Liver (tissue), 9 donors: ENCODE measurements around the gene FREM1. TPM values are rescaled to one million over a fixed set of nuclear protein-coding genes. Genes with fewer than 3 reads are reported as not detected.

Experiments used
- DNase-seq: peaks from one replicate; pipeline ENCODE4 v3.0.0-alpha.2; 2017; ENCODE audit warnings: low spot score
- H3K27ac ChIP-seq, 2 donors: one replicate each; pipeline ENCODE4 v1.7.0; 2013; ENCODE audit warnings: inconsistent platforms in 2 of 2, low read length in 2 of 2, control low read depth in 1 of 2, low read depth in 1 of 2, mild to moderate bottlenecking in 1 of 2
- H3K27me3 ChIP-seq, 4 donors: one replicate each; pipeline versions ENCODE4 v1.6.1 to v1.7.0; 2013; ENCODE audit warnings: low read length in 3 of 4, inconsistent platforms in 1 of 4, mild to moderate bottlenecking in 1 of 4, moderate library complexity in 1 of 4; ENCODE audit not compliant: control insufficient read depth in 4 of 4, insufficient read depth in 4 of 4
- H3K36me3 ChIP-seq, 4 donors: one replicate each; pipeline versions ENCODE4 v1.6.1 to v1.7.0; 2013; ENCODE audit warnings: low read length in 3 of 4, mild to moderate bottlenecking in 3 of 4, low read depth in 1 of 4, moderate library complexity in 1 of 4; ENCODE audit not compliant: control insufficient read depth in 4 of 4, insufficient read depth in 3 of 4
- H3K4me1 ChIP-seq, 4 donors: one replicate each; pipeline versions ENCODE4 v1.6.1 to v1.7.0; 2013; ENCODE audit warnings: low read length in 3 of 4, mild to moderate bottlenecking in 3 of 4, moderate library complexity in 1 of 4; ENCODE audit not compliant: control insufficient read depth in 4 of 4, insufficient read depth in 4 of 4
- H3K4me3 ChIP-seq, 3 donors: one replicate each; pipeline versions ENCODE4 v1.6.1 to v1.7.0; 2013; ENCODE audit warnings: low read length in 3 of 3, control low read depth in 1 of 3, low read depth in 1 of 3, mild to moderate bottlenecking in 1 of 3
- H3K9ac ChIP-seq, 2 donors: one replicate each; pipeline ENCODE4 v1.7.0; 2013; ENCODE audit warnings: low read length in 2 of 2, mild to moderate bottlenecking in 2 of 2, moderate library complexity in 2 of 2, control low read depth in 1 of 2, low read depth in 1 of 2
- H3K9me3 ChIP-seq, 4 donors: one replicate each; pipeline versions ENCODE4 v1.6.1 to v1.7.0; 2013; ENCODE audit warnings: low read length in 3 of 4; ENCODE audit not compliant: control insufficient read depth in 4 of 4
- EGR1 ChIP-seq, 2 donors: IDR thresholded peaks; 2 replicates each; pipeline ENCODE4 v1.6.1; 2016 to 2018; ENCODE audit warnings: antibody characterized with exemption in 2 of 2, low read depth in 2 of 2
- FOXA1 ChIP-seq: IDR thresholded peaks from 2 replicates; pipeline ENCODE4 v1.6.1; 2016; ENCODE audit warnings: antibody characterized with exemption
- FOXA2 ChIP-seq: IDR thresholded peaks from 2 replicates; pipeline ENCODE4 v1.6.1; 2016; ENCODE audit warnings: antibody characterized with exemption
- GABPA ChIP-seq, 2 donors: IDR thresholded peaks in 1 of 2; conservative IDR thresholded peaks in 1 of 2; 2 replicates each; pipeline ENCODE4 v1.6.1; 2016; ENCODE audit warnings: antibody characterized with exemption in 2 of 2, mild to moderate bottlenecking in 1 of 2, moderate library complexity in 1 of 2
- HNF4A ChIP-seq, 2 donors: conservative IDR thresholded peaks; 2 replicates each; pipeline ENCODE4 v1.6.1; 2016; ENCODE audit warnings: antibody characterized with exemption in 2 of 2, mild to moderate bottlenecking in 2 of 2
- HNF4G ChIP-seq: IDR thresholded peaks from 2 replicates; pipeline ENCODE4 v1.6.1; 2016; ENCODE audit warnings: antibody characterized with exemption
- JUND ChIP-seq, 2 donors: IDR thresholded peaks; 2 replicates each; pipeline ENCODE4 v1.6.1; 2016; ENCODE audit warnings: antibody characterized with exemption in 2 of 2
- MAX ChIP-seq: IDR thresholded peaks from 2 replicates; pipeline ENCODE4 v1.6.1; 2016; ENCODE audit warnings: antibody characterized with exemption
- RAD21 ChIP-seq, 2 donors: IDR thresholded peaks; 2 replicates each; pipeline ENCODE4 v1.6.1; 2016; ENCODE audit warnings: antibody characterized with exemption in 2 of 2, mild to moderate bottlenecking in 2 of 2
- RXRA ChIP-seq, 2 donors: IDR thresholded peaks; 2 replicates each; pipeline ENCODE4 v1.6.1; 2017 to 2018; ENCODE audit warnings: antibody characterized with exemption in 2 of 2, mild to moderate bottlenecking in 1 of 2
- SP1 ChIP-seq: IDR thresholded peaks from 2 replicates; pipeline ENCODE4 v1.6.1; 2018; ENCODE audit warnings: antibody characterized with exemption, mild to moderate bottlenecking
- TAF1 ChIP-seq: conservative IDR thresholded peaks from 2 replicates; pipeline ENCODE4 v1.6.1; 2016; ENCODE audit warnings: antibody characterized with exemption, mild to moderate bottlenecking
- YY1 ChIP-seq: IDR thresholded peaks from 2 replicates; pipeline ENCODE4 v1.6.1; 2016; ENCODE audit warnings: antibody characterized with exemption, mild to moderate bottlenecking
- ZBTB33 ChIP-seq: IDR thresholded peaks from 2 replicates; pipeline ENCODE4 v1.6.1; 2016; ENCODE audit warnings: antibody characterized with exemption
- WGBS: extraction: QIAGEN DNeasy Blood & Tissue Kit; methylation state at CpG from one replicate; pipeline ENCODE4 v1.1.7; 2013; 5-methylcytosine and 5-hydroxymethylcytosine counted together
- polyA plus RNA-seq, 2 donors: library from polyadenylated mRNA; stranded (reverse) in 1 of 2; unstranded in 1 of 2; fragments of 200-250 nt in 1 of 2; fragments of >200 nt in 1 of 2; fragmentation: Nextera tagmentation in 1 of 2; extraction: Ambion mirVana in 1 of 2; gene quantifications; one replicate each; pipeline versions ENCODE4 v1.2.1 to v1.2.3, GENCODE V29; 2013 to 2015
- total RNA-seq, 2 donors: library from RNA; depleted of rRNA; stranded (reverse); fragments of >200 nt; gene quantifications; one replicate each; pipeline ENCODE4 v1.2.3, GENCODE V29; 2014
- TF ChIP-seq, protein P1 (sequence below): IDR thresholded peaks from 2 replicates; pipeline ENCODE4 v1.6.1; 2016; ENCODE audit warnings: antibody characterized with exemption
- TF ChIP-seq, protein P2 (sequence below): IDR thresholded peaks from 2 replicates; pipeline ENCODE4 v1.6.1; 2016; ENCODE audit warnings: antibody characterized with exemption, mild to moderate bottlenecking
- donor health status: healthy.
- donor health status: healthy.
- donor health status: healthy.
- donor health status: healthy.
- donor health status: healthy.

FREM1 gene
- total and polyA plus RNA-seq, 4 donors: 0.39 to 4.7 (median 1.1) TPM

DNA sequence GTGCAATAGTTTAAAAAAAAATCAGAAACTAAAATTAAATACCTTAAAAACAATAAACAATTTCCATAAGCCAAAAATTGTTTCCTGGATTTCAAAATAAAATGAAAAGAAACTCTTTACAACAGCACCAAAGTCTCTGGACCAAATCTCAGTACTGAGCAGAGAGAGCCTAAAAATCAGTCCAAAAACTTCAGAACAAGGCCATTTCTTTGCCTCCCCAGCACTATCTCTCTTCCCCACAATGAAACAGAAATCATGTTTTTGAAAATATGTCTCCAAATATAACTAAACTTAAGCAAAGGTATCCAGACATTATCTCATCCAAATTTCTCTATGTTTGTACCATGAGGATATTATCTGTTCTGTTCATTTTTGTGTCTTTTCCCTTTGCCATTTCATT lies 1.0 kb downstream of the FREM1 start:
- no peak overlapping the region for H3K27ac ChIP-seq
- no peak for DNase-seq
- no peaks in the 10 kb centered on the region for H3K9me3 ChIP-seq
- no peaks in the 10 kb centered on the region for H3K4me1 ChIP-seq
- H3K9ac ChIP-seq: no peak overlapping the region
- H3K36me3 ChIP-seq: no peaks in the 10 kb centered on the region
- TF ChIP-seq EGR1 (IDR thresholded peaks at IDR 0.05; ENCODE audit: low read depth in 2 of 2) (no peak), TAF1 (no peak), ZBTB33 (no peak)
- TF ChIP-seq, protein P1, sequence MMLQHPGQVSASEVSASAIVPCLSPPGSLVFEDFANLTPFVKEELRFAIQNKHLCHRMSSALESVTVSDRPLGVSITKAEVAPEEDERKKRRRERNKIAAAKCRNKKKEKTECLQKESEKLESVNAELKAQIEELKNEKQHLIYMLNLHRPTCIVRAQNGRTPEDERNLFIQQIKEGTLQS: no peak
- H3K27me3 ChIP-seq: peaks cover 0 to 3% (median 0%) of the 10 kb centered on the region in 4 donors
- no peak overlapping the region for H3K4me3 ChIP-seq

GRCh38 chr9:14908295-14909180 lies 1.7 kb downstream of the FREM1 start:
- no peaks in the 10 kb centered on the region for H3K36me3 ChIP-seq
- no peak overlapping the region for H3K9ac ChIP-seq
- 46% methylated on average over 5 of the region's 5 CpGs for WGBS
- TF ChIP-seq TAF1 (no peak), FOXA1 (no peak), RXRA (IDR thresholded peaks at IDR 0.05) (no peak), YY1 (no peak), ZBTB33 (no peak), FOXA2 (no peak), MAX (no peak), SP1 (no peak), RAD21 (IDR thresholded peaks at IDR 0.05) (no peak), JUND (IDR thresholded peaks at IDR 0.05) (no peak)
- H3K9me3 ChIP-seq: no peaks in the 10 kb centered on the region
- H3K27ac ChIP-seq: no peak overlapping the region
- DNase-seq: no peak
- no peak overlapping the region for H3K4me3 ChIP-seq
- H3K27me3 ChIP-seq: peaks cover 0 to 3% (median 0%) of the 10 kb centered on the region in 4 donors
- H3K4me1 ChIP-seq: no peaks in the 10 kb centered on the region

DNA sequence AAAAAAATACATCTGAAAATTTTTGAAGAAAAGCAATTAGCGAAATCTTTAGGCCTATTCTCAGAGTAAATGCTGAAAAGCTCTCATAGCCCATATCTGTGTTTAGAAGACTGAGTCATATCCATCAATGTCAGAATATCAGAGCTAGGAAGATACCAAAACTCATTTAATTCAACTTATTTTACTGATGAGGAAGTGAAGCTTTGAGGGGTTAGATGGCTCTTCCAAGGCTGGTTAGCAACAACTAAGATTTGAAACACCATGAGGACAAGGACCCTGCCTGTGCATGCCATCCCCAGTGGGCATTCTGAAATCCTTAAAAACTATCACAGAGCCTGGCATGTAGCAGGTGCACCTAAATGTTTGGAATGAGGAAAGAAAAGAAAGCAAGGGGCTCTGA lies 2.5 kb downstream of the FREM1 start:
- no peaks in the 10 kb centered on the region for H3K9me3 ChIP-seq
- no peak overlapping the region for H3K27ac ChIP-seq
- no peak for DNase-seq
- 84% methylated on average over 1 of the region's 1 CpG for WGBS
- H3K9ac ChIP-seq: no peak overlapping the region
- no peaks in the 10 kb centered on the region for H3K36me3 ChIP-seq
- H3K4me3 ChIP-seq: no peak overlapping the region
- no peaks in the 10 kb centered on the region for H3K4me1 ChIP-seq
- H3K27me3 ChIP-seq: peaks cover 0 to 3% (median 0%) of the 10 kb centered on the region in 4 donors
- TF ChIP-seq HNF4A (conservative IDR thresholded peaks at IDR 0.05) (no peak), FOXA2 (no peak), ZBTB33 (no peak), HNF4G (no peak), GABPA (IDR thresholded peaks at IDR 0.05 in 1 of 2, conservative IDR thresholded peaks at IDR 0.05 in 1 of 2) (no peak), TAF1 (no peak), RXRA (IDR thresholded peaks at IDR 0.05) (no peak), JUND (IDR thresholded peaks at IDR 0.05) (no peak)
- TF ChIP-seq, protein P1: no peak
- TF ChIP-seq, protein P2, sequence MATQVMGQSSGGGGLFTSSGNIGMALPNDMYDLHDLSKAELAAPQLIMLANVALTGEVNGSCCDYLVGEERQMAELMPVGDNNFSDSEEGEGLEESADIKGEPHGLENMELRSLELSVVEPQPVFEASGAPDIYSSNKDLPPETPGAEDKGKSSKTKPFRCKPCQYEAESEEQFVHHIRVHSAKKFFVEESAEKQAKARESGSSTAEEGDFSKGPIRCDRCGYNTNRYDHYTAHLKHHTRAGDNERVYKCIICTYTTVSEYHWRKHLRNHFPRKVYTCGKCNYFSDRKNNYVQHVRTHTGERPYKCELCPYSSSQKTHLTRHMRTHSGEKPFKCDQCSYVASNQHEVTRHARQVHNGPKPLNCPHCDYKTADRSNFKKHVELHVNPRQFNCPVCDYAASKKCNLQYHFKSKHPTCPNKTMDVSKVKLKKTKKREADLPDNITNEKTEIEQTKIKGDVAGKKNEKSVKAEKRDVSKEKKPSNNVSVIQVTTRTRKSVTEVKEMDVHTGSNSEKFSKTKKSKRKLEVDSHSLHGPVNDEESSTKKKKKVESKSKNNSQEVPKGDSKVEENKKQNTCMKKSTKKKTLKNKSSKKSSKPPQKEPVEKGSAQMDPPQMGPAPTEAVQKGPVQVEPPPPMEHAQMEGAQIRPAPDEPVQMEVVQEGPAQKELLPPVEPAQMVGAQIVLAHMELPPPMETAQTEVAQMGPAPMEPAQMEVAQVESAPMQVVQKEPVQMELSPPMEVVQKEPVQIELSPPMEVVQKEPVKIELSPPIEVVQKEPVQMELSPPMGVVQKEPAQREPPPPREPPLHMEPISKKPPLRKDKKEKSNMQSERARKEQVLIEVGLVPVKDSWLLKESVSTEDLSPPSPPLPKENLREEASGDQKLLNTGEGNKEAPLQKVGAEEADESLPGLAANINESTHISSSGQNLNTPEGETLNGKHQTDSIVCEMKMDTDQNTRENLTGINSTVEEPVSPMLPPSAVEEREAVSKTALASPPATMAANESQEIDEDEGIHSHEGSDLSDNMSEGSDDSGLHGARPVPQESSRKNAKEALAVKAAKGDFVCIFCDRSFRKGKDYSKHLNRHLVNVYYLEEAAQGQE: no peak
